Ascending aorta (tissue), 2 donors: ENCODE data around the gene CASKIN1. TPM values are rescaled to one million over a fixed set of nuclear protein-coding genes. Genes with fewer than 3 reads are reported as not detected.
A peak's percentile ranks its signal among the peaks of the same experiment; 100 is the strongest.
"Not testable (repeated sequence)": the region's sequence is repeated elsewhere in the genome, so short reads cannot be mapped to it uniquely, and the experiment has no call there.

Source experiments
- DNase-seq, 2 donors: peaks; one replicate each; pipeline ENCODE4 v3.0.0-alpha.2; 2019; ENCODE audit warnings: low spot score in 2 of 2
- H3K27ac ChIP-seq, 2 donors: fragments of 200-600 bp; sonication (generic); one replicate each; pipeline ENCODE4 v1.5.1; 2016 to 2017; ENCODE audit warnings: mild to moderate bottlenecking in 1 of 2
- H3K27me3 ChIP-seq: fragments of 200-600 bp; sonication (generic); one replicate; pipeline ENCODE4 v1.5.1; 2017
- H3K36me3 ChIP-seq, 2 donors: fragments of 200-600 bp; sonication (generic); one replicate each; pipeline ENCODE4 v1.5.1; 2016
- H3K4me1 ChIP-seq, 2 donors: fragments of 200-600 bp; sonication (generic); one replicate each; pipeline ENCODE4 v1.5.1; 2016 to 2017; ENCODE audit warnings: mild to moderate bottlenecking in 1 of 2
- H3K4me3 ChIP-seq, 2 donors: fragments of 200-600 bp; sonication (generic); one replicate each; pipeline ENCODE4 v1.5.1; 2016 to 2017; ENCODE audit warnings: mild to moderate bottlenecking in 1 of 2
- H3K9me3 ChIP-seq, 2 donors: fragments of 200-600 bp; sonication (generic); one replicate each; pipeline ENCODE4 v1.5.1; 2016
- intact Hi-C: fragments of 100-400 bp; cut with DNase I; formaldehyde crosslinking; loops from one replicate; pipeline ENCODE4 v1.15.1; 2023
- total RNA-seq: library from RNA; depleted of rRNA; stranded (reverse); fragments of >200 nt; gene quantifications from one replicate; pipeline ENCODE4 v1.1.0, GENCODE V29; 2016
- TF ChIP-seq, protein P1 (sequence below), 3 experiments: fragments of 200-600 bp in 2 of 3; fragments of 450-650 bp in 1 of 3; sonication (generic) in 2 of 3; IDR thresholded peaks; one replicate each; pipeline ENCODE4 v1.5.1; 2016 to 2019; ENCODE audit warnings: antibody characterized with exemption in 3 of 3, mild to moderate bottlenecking in 1 of 3, moderate library complexity in 1 of 3

CASKIN1 gene
- total RNA-seq, 1 donor from 2014 or later: not detected

DNA sequence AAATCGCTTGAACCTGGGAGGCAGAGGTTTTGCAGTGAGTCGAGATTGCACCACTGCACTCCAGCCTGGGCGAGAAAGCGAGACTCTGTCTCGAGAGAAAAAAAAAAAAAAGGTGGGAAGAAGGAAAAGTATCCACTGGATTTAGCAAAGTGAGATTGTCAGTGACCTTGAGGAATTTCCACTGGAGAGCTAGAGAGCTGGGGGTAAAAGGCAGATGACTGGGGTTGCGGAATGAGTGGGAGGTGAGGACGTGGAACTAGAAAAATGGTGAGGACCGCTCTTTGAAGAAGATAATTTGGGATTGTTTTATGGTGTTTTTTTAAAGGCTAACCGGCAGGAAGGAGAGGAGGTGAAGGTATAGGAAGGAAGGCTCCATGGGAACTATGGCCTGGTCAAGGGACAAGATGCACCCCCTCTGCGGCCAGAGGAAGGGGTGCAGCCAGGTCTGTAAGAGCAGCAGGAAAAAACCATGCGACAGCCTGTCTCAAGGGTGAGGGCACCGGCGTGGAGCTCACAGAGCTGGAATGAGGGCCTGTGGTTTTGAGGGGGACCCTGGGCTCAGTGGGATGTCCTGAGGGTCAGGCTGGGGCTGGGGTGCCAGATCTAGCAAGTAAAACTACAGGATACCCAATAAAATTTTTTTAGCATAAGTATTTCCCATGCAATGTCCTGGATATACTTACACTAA, 8.2 kb upstream of the CASKIN1 start:
- Histone ChIP-seq H3K27me3 (no peaks in the 10 kb centered on the region), H3K4me3 (peak overlapping the region; percentile 80 to 97), H3K4me1 (peaks cover 4 to 11% of the 10 kb centered on the region in 2 donors), H3K36me3 (peaks cover 18 to 28% of the 10 kb centered on the region in 2 donors), H3K27ac (peak overlapping the region; percentile 96 to 98), H3K9me3 (no peaks in the 10 kb centered on the region)
- DNase-seq: no peak
- intact Hi-C loops: loop anchor here (1.0 to 5.0 kb wide), 5 partner anchors 11 to 592 kb away; partner anchors contain the start of genes CRAMP1, E4F1, IFT140 and RNPS1
- TF ChIP-seq, protein P1, sequence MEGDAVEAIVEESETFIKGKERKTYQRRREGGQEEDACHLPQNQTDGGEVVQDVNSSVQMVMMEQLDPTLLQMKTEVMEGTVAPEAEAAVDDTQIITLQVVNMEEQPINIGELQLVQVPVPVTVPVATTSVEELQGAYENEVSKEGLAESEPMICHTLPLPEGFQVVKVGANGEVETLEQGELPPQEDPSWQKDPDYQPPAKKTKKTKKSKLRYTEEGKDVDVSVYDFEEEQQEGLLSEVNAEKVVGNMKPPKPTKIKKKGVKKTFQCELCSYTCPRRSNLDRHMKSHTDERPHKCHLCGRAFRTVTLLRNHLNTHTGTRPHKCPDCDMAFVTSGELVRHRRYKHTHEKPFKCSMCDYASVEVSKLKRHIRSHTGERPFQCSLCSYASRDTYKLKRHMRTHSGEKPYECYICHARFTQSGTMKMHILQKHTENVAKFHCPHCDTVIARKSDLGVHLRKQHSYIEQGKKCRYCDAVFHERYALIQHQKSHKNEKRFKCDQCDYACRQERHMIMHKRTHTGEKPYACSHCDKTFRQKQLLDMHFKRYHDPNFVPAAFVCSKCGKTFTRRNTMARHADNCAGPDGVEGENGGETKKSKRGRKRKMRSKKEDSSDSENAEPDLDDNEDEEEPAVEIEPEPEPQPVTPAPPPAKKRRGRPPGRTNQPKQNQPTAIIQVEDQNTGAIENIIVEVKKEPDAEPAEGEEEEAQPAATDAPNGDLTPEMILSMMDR (IDR thresholded peaks at IDR 0.05): no peak

DNA sequence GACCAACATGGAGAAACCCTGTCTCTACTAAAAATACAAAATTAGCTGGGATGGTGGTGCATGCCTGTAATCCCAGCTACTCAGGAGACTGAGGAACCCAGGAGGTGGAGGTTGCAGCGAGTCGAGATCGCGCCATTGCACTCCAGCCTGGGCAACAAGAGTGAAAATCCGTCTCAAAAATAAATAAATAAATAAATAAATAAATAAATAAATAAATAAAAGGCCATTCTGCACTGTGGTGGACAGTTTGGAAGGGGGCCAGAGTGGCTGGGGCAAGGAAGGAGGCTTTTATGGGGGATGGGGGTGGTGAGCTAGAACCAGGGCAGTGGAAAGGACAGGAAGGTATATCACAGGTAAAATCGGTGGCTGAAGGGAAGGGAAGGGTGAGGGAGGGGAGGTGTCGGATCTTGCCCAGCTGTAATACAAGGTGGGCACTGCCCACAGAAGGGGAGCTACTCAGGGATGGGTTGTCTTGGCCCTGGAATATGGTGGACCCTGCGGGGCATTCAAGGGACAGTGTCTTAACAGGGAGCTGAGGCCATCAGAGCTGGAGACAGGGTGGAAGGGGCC, 6.8 kb upstream of the CASKIN1 start:
- H3K9me3 ChIP-seq, H3K4me3 ChIP-seq, DNase-seq, H3K27ac ChIP-seq, H3K27me3 ChIP-seq, intact Hi-C loops: not testable (repeated sequence)
- H3K4me1 ChIP-seq: peaks cover 4 to 11% of the 10 kb centered on the region in 2 donors
- H3K36me3 ChIP-seq: peaks cover 10 to 15% of the 10 kb centered on the region in 2 donors

DNA sequence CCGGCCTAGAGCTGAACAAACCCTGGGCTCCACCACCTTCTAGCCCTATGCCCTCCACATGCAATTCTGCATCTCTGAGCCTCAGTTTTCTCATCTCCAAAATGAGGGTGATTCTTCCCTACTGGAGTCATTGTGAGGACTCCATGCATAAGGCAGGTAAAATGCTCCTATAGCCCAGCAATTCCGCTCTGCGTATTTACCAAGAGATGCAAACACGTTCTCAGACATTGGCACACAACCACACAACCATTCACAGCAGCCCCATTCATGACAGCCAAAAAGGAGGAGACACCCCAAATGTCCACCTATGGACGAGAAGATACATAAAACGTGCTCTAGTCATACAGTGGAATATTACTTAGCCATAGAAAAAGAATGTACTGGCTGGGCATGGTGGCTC, 3.9 kb upstream of the CASKIN1 start:
- intact Hi-C loops: no loop called here
- H3K4me3 ChIP-seq: no peak overlapping the region
- peaks cover 15% of the 10 kb centered on the region for H3K27me3 ChIP-seq

DNA sequence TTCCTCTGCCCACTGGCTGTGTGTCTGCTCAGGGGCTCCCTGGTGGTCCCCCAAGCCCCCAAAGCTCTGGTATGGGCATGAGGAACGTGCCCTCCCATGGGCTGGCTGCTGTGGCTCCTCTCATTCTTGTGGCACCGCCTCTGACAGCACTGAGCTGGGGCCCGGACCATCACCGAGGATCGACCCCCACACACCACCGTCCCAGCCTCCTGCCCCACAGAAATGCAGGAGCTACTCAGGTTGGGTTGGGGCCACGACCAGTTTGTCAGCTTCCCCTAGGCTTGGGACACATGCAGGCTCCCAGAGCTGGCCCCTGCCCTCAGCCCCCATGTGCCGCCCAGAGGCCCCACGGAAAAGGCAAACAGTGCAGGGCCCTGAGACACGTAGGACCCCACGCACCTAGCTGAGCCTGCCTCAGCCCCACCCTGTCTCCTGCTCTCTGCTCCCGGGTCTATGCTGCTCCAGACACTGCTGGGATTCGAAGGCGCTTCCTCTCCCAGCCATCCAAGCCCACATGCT, 3.3 kb upstream of the CASKIN1 start:
- TF ChIP-seq, protein P1 (IDR thresholded peaks at IDR 0.05): no peak

More for the DNA sequence above, 3.9 kb upstream of the CASKIN1 start:
- no peak for DNase-seq
- Histone ChIP-seq H3K9me3 (no peaks in the 10 kb centered on the region), H3K27ac (no peak overlapping the region), H3K4me1 (peaks cover 5 to 11% of the 10 kb centered on the region in 2 donors), H3K36me3 (no peaks in the 10 kb centered on the region)
- TF ChIP-seq, protein P1 (IDR thresholded peaks at IDR 0.05): no peak

DNA sequence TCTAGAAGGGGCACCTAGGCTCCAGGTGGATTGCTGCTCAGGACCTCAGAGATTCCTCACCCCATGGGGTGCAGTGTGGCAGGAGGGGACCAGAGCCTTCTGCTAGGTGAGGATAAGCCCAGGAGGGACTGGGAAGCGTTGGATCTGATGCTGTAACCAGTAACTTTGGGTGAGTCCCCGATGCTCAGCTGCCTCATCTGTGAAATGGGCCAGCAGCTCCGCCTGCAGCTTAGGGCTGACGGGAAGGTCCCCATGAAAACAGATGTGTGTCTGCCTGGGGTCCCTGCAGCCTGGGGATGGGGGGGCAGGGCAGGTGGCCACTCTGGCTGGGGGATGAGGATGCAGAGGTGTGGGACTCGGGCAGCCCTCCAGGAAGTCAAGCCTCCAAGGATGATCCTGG, 2.7 kb upstream of the CASKIN1 start:
- Histone ChIP-seq H3K36me3 (no peaks in the 10 kb centered on the region), H3K27ac (no peak overlapping the region), H3K4me3 (no peak overlapping the region), H3K9me3 (no peaks in the 10 kb centered on the region), H3K4me1 (peaks cover 5 to 11% of the 10 kb centered on the region in 2 donors), H3K27me3 (peaks cover 23% of the 10 kb centered on the region)
- TF ChIP-seq, protein P1 (IDR thresholded peaks at IDR 0.05): no peak
- intact Hi-C loops: no loop called here
- DNase-seq: no peak

More for the DNA sequence above, 3.3 kb upstream of the CASKIN1 start:
- Histone ChIP-seq H3K4me3 (no peak overlapping the region), H3K27ac (no peak overlapping the region), H3K4me1 (peaks cover 5 to 12% of the 10 kb centered on the region in 2 donors), H3K36me3 (no peaks in the 10 kb centered on the region), H3K27me3 (peaks cover 21% of the 10 kb centered on the region), H3K9me3 (no peaks in the 10 kb centered on the region)
- DNase-seq: no peak
- intact Hi-C loops: no loop called here

DNA sequence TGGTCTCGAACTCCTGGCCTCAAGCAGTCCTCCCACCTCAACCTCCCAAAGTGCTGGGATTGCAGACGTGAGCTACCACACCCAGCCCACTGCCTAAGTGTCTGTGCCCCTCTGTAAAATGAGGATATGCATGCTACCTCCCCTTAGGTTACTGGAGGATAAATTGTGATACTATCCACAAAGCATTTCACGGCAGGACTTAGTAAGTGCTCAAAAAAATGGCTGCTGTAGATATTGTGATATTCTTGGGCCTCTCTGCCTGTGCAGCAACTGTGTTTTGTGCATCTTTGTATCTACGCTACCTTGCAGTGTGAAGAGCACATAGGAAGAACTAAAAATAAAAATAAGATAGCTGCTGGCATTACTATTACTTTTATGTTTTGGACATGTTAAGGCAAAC, 1.9 kb upstream of the CASKIN1 start:
- no peak overlapping the region for H3K4me3 ChIP-seq
- no peaks in the 10 kb centered on the region for H3K36me3 ChIP-seq
- H3K4me1 ChIP-seq: peaks cover 5 to 11% of the 10 kb centered on the region in 2 donors
- H3K27ac ChIP-seq: no peak overlapping the region
- intact Hi-C loops: no loop called here
- H3K27me3 ChIP-seq: peaks cover 23% of the 10 kb centered on the region
- DNase-seq: no peak
- H3K9me3 ChIP-seq: no peaks in the 10 kb centered on the region
- TF ChIP-seq, protein P1 (IDR thresholded peaks at IDR 0.05): no peak
